H1 (cell line): Measurements from ENCODE around the gene IFT80. TPM values are rescaled to one million over a fixed set of nuclear protein-coding genes. Genes with fewer than 3 reads are reported as not detected.

Source experiments
- CTCF ChIA-PET: fragments of 300-600 bp; sonication (Branson Sonifier 250); formaldehyde crosslinking; loops from one replicate; lab custom pipeline; 2021; ENCODE audit not compliant: partially characterized antibody; lab: Charles Lee
- POLR2A ChIA-PET: fragments of 300-600 bp; sonication (Branson Sonifier 250); formaldehyde crosslinking; loops from one replicate; lab custom pipeline; 2021; ENCODE audit warnings: inconsistent platforms; ENCODE audit not compliant: partially characterized antibody; lab: Charles Lee
- DNase-seq, 2 experiments: peaks; one replicate each; pipeline versions ENCODE4 v3.0.0 to v3.0.0-alpha.2; 2010 to 2022; ENCODE audit warnings: low spot score in 2 of 2, low read depth in 1 of 2, mixed read lengths in 1 of 2
- FAIRE-seq: peaks from 2 replicates; lab custom pipeline; 2011; peaks lifted over from hg19 to GRCh38; lab: Jason Lieb, UNC
- H2AFZ ChIP-seq: 2 replicates; pipeline ENCODE4 v1.8.1; 2012; ENCODE audit warnings: low read length, inconsistent platforms
- H2AK5ac ChIP-seq: 2 replicates; pipeline ENCODE4 v1.6.1; 2013; ENCODE audit warnings: low read depth, low read length
- H2BK120ac ChIP-seq: replicated peaks from 2 replicates; pipeline ENCODE3; 2013; ENCODE audit warnings: low read depth, low read length, inconsistent platforms
- H2BK12ac ChIP-seq: 2 replicates; pipeline ENCODE4 v1.6.1; 2013; ENCODE audit warnings: low read depth, low read length
- H2BK15ac ChIP-seq: 2 replicates; pipeline ENCODE4 v1.6.1; 2013; ENCODE audit warnings: low read length
- H2BK20ac ChIP-seq: 2 replicates; pipeline ENCODE4 v1.6.1; 2013; ENCODE audit warnings: low read length
- H2BK5ac ChIP-seq: 2 replicates; pipeline ENCODE4 v1.6.1; 2013; ENCODE audit warnings: low read depth, low read length
- H3K14ac ChIP-seq: 2 replicates; pipeline ENCODE4 v1.6.1; 2013; ENCODE audit warnings: inconsistent platforms; ENCODE audit not compliant: insufficient read length
- H3K18ac ChIP-seq: 2 replicates; pipeline ENCODE4 v1.6.1; 2013; ENCODE audit warnings: low read length; ENCODE audit errors: extremely low read depth
- H3K23ac ChIP-seq: 2 replicates; pipeline ENCODE4 v1.6.1; 2013; ENCODE audit warnings: inconsistent platforms; ENCODE audit not compliant: insufficient read length
- H3K23me2 ChIP-seq: 2 replicates; pipeline ENCODE4 v1.6.1; 2013; ENCODE audit warnings: low read depth, low read length
- H3K27ac ChIP-seq: 2 replicates; pipeline ENCODE4 v1.6.1; 2011; ENCODE audit warnings: low read depth, low read length, inconsistent platforms
- H3K27me3 ChIP-seq, 4 experiments: replicated peaks in 1 of 4; 1 replicate in 1 of 4; 2 replicates in 3 of 4; pipeline versions ENCODE4 v1.6.1 to v1.8.1; 2011 to 2013; ENCODE audit warnings: low read length in 3 of 4, mild to moderate bottlenecking in 3 of 4, inconsistent platforms in 2 of 4, mixed read lengths in 2 of 4, moderate library complexity in 1 of 4; ENCODE audit not compliant: control insufficient read depth in 3 of 4, insufficient read depth in 3 of 4; ENCODE audit errors: extremely low read depth in 1 of 4
- H3K36me3 ChIP-seq, 4 experiments: 2 replicates each; pipeline versions ENCODE4 v1.6.1 to v1.8.1; 2011 to 2013; ENCODE audit warnings: mild to moderate bottlenecking in 4 of 4, low read length in 3 of 4, moderate library complexity in 2 of 4, control low read depth in 1 of 4, inconsistent platforms in 1 of 4; ENCODE audit not compliant: insufficient read depth in 4 of 4, control insufficient read depth in 2 of 4
- H3K4ac ChIP-seq: replicated peaks from 2 replicates; pipeline ENCODE3; 2013; ENCODE audit warnings: low read length, low read depth, mixed read lengths, inconsistent platforms; ENCODE audit not compliant: insufficient read length
- H3K4me1 ChIP-seq, 4 experiments: replicated peaks in 1 of 4; 1 replicate in 1 of 4; 2 replicates in 3 of 4; pipeline versions ENCODE4 v1.6.1 to v1.8.1; 2011 to 2013; ENCODE audit warnings: low read length in 3 of 4, inconsistent platforms in 2 of 4, mixed read lengths in 1 of 4; ENCODE audit not compliant: insufficient read depth in 4 of 4, control insufficient read depth in 3 of 4
- H3K4me2 ChIP-seq, 2 experiments: 2 replicates each; pipeline versions ENCODE4 v1.6.1 to v1.8.1; 2011 to 2013; ENCODE audit warnings: low read depth in 2 of 2, low read length in 2 of 2, control low read depth in 1 of 2, inconsistent platforms in 1 of 2, mild to moderate bottlenecking in 1 of 2; ENCODE audit not compliant: insufficient read depth in 1 of 2
- H3K4me3 ChIP-seq, 4 experiments: fragments of 200-600, 300-600 bp in 1 of 4; sonication (generic), shearing (Covaris generic), sonication (Bioruptor Twin) in 1 of 4; 2 replicates each; pipeline versions ENCODE4 v1.5.1 to v1.8.1; 2011 to 2016; ENCODE audit warnings: low read length in 4 of 4, low read depth in 3 of 4, control low read depth in 2 of 4, inconsistent platforms in 2 of 4, mild to moderate bottlenecking in 2 of 4, mixed read lengths in 1 of 4, moderate library complexity in 1 of 4; ENCODE audit not compliant: insufficient read depth in 2 of 4; ENCODE audit errors: extremely low read depth in 1 of 4
- H3K56ac ChIP-seq: replicated peaks from 2 replicates; pipeline ENCODE3; 2013; ENCODE audit warnings: low read depth, mild to moderate bottlenecking, mixed read lengths, low read length, inconsistent platforms; ENCODE audit not compliant: insufficient read length
- H3K79me1 ChIP-seq: 2 replicates; pipeline ENCODE4 v1.6.1; 2013; ENCODE audit warnings: low read depth, low read length, control low read depth
- H3K79me2 ChIP-seq, 2 experiments: 2 replicates each; pipeline versions ENCODE4 v1.6.1 to v1.8.1; 2012 to 2013; ENCODE audit warnings: low read length in 2 of 2, mild to moderate bottlenecking in 2 of 2, inconsistent platforms in 1 of 2; ENCODE audit not compliant: insufficient read depth in 2 of 2, control insufficient read depth in 1 of 2
- H3K9ac ChIP-seq, 4 experiments: replicated peaks in 1 of 4; 1 replicate in 1 of 4; 2 replicates in 3 of 4; pipeline versions ENCODE4 v1.6.1 to v1.8.1; 2011 to 2013; ENCODE audit warnings: low read depth in 3 of 4, low read length in 3 of 4, control low read depth in 2 of 4, mild to moderate bottlenecking in 2 of 4, moderate library complexity in 2 of 4, inconsistent platforms in 1 of 4; ENCODE audit errors: extremely low read depth in 1 of 4
- H3K9me3 ChIP-seq, 2 experiments: 2 replicates each; pipeline versions ENCODE4 v1.6.1 to v1.8.1; 2012 to 2013; ENCODE audit warnings: mild to moderate bottlenecking in 2 of 2, moderate library complexity in 2 of 2, control low read depth in 1 of 2, inconsistent platforms in 1 of 2, low read depth in 1 of 2, low read length in 1 of 2, mixed read lengths in 1 of 2; ENCODE audit not compliant: insufficient read depth in 2 of 2
- H4K20me1 ChIP-seq, 2 experiments: replicated peaks in 1 of 2; 2 replicates each; pipeline versions ENCODE3 to v1.8.1; 2011 to 2013; ENCODE audit warnings: inconsistent platforms in 2 of 2, low read length in 2 of 2, mild to moderate bottlenecking in 1 of 2; ENCODE audit not compliant: insufficient read depth in 2 of 2, control insufficient read depth in 1 of 2
- H4K5ac ChIP-seq: 2 replicates; pipeline ENCODE4 v1.6.1; 2013; ENCODE audit warnings: low read length, low read depth, mixed read lengths, inconsistent platforms; ENCODE audit not compliant: insufficient read length
- H4K8ac ChIP-seq: 2 replicates; pipeline ENCODE4 v1.8.0; 2013; ENCODE audit warnings: mild to moderate bottlenecking, moderate library complexity, low read length, inconsistent platforms; ENCODE audit not compliant: insufficient read depth; ENCODE audit errors: extremely low read depth
- H4K91ac ChIP-seq: replicated peaks from 2 replicates; pipeline ENCODE3; 2013; ENCODE audit warnings: low read length, mixed read lengths, inconsistent platforms; ENCODE audit not compliant: insufficient read length
- WGBS, 2 experiments: shearing (Covaris generic) in 1 of 2; methylation state at CpG; one replicate each; pipeline versions ENCODE4 v1.1.6 to v1.1.7; 2013 to 2015; ENCODE audit warnings: low lambda C conversion rate in 2 of 2, mixed read lengths in 2 of 2, inconsistent platforms in 1 of 2, low coverage in 1 of 2, missing lambda C conversion rate in 1 of 2; ENCODE audit not compliant: insufficient replicate concordance in 2 of 2, insufficient coverage in 1 of 2, insufficient read length in 1 of 2; ENCODE audit errors: extremely low coverage in 1 of 2, missing lambda C conversion rate in 1 of 2; 5-methylcytosine and 5-hydroxymethylcytosine counted together
- polyA plus RNA-seq, 7 experiments: library from polyadenylated mRNA; depleted of rRNA in 3 of 7; stranded (reverse) in 5 of 7; unstranded in 2 of 7; fragments of >200 nt in 5 of 7; fragments of 200-250 nt in 2 of 7; gene quantifications; 1 replicate in 5 of 7; 2 replicates in 1 of 7; 4 replicates in 1 of 7; pipeline versions ENCODE4 v1.2.1 to v1.2.3, GENCODE V29; 2011 to 2013; ENCODE audit warnings: missing spikeins in 2 of 7, mixed read lengths in 2 of 7
- total RNA-seq: library from RNA; stranded (reverse); fragmentation: NEBNext Ultra II Directional; extraction: Animal tissue kit (Norgen Biotek cat#: 25700); gene quantifications from 2 replicates; pipeline ENCODE4 v1.2.1, GENCODE V29; 2021

IFT80 gene
- total and polyA plus RNA-seq, 2 of the 8 experiments (the other 6 are each of a cell fraction or from before 2014, with no cell fraction given) = 7.2 to 25.9 TPM

- H3K27ac ChIP-seq = no peak overlapping the region
- peak overlapping the region; percentile 88 for H2BK12ac ChIP-seq
- DNase-seq = peak in 1 of 2 experiments; percentile 70
- ChIA-PET POLR2A (interaction anchor here (1.0 to 3.4 kb wide), 5 partner anchors 8 to 181 kb away, joined by 3 to 13 read pairs (median 3); partner anchors contain the start of gene SMC4), CTCF (interaction anchor here (0.7 to 2.7 kb wide), 8 partner anchors 8 to 239 kb away, joined by 3 to 6 read pairs (median 3); no protein-coding TSS in a partner anchor)
- peak overlapping the region; percentile 87 for H4K8ac ChIP-seq
- no peaks in the 10 kb centered on the region for H3K9me3 ChIP-seq
- no peak overlapping the region for H3K14ac ChIP-seq
- peaks cover 18% of the 10 kb centered on the region for H3K23me2 ChIP-seq
- peak overlapping the region; percentile 84; the same call in 1 of the 2 replicates for H3K18ac ChIP-seq
- peak overlapping the region in 1 of 4 experiments; percentile 42; a peak in 2 of 7 replicates for H3K9ac ChIP-seq
- FAIRE-seq = no peak
- WGBS, 2 experiments = 3% methylated on average over 62 of the region's 87 CpGs; no CpG with 5 or more reads in 1 of the 2 experiments
- peak overlapping the region; percentile 46 to 66 (median 55) for H3K4me3 ChIP-seq
- H3K4me1 ChIP-seq = peaks cover 3 to 14% (median 6%) of the 10 kb centered on the region in 4 experiments
- H2BK15ac ChIP-seq = peak overlapping the region; percentile 36; the same call in 1 of the 2 replicates
- no peak overlapping the region for H2BK120ac ChIP-seq
- peaks cover 17 to 44% (median 34%) of the 10 kb centered on the region in 4 experiments for H3K27me3 ChIP-seq
- no peaks in the 10 kb centered on the region for H3K79me1 ChIP-seq
- H3K79me2 ChIP-seq = no peaks in the 10 kb centered on the region
- H4K91ac ChIP-seq = no peak overlapping the region
- no peak overlapping the region for H4K5ac ChIP-seq
- peak overlapping the region; percentile 38; the same call in 1 of the 2 replicates for H2BK5ac ChIP-seq
- H2BK20ac ChIP-seq = no peak overlapping the region
- no peak overlapping the region for H3K4ac ChIP-seq
- H2AFZ ChIP-seq = peak overlapping the region; percentile 96
- no peaks in the 10 kb centered on the region for H4K20me1 ChIP-seq
- H3K4me2 ChIP-seq = peak overlapping the region; percentile 92 to 97
- no peak overlapping the region for H3K23ac ChIP-seq
- H3K36me3 ChIP-seq = peaks cover 0 to 2% (median 0%) of the 10 kb centered on the region in 4 experiments; a peak in 1 of 8 replicates
- no peak overlapping the region for H2AK5ac ChIP-seq
- H3K56ac ChIP-seq = no peak overlapping the region
Measured at GRCh38 chr3:160226026-160226907, 172.8 kb downstream of the IFT80 start.
